Psoas muscle (tissue), 8 donors: ENCODE measurements around the gene WDR7. TPM values are rescaled to one million over a fixed set of nuclear protein-coding genes. Genes with fewer than 3 reads are reported as not detected.

Experiments used
- ATAC-seq, 4 donors: fragments of 200-7000 bp; cut with Tn5 transposase; one replicate each; pipeline ENCODE4 v1.9.1; 2020; ENCODE audit warnings: moderate library complexity in 3 of 4, mild to moderate bottlenecking in 2 of 4
- DNase-seq, 2 donors: peaks; one replicate each; pipeline ENCODE4 v3.0.0-alpha.2; 2020
- H3K27ac ChIP-seq: fragments of 200-600 bp; one replicate; pipeline ENCODE4 v1.8.0; 2022
- H3K27me3 ChIP-seq, 3 donors: fragments of 200-600 bp in 1 of 3; one replicate each; pipeline versions ENCODE4 v1.6.1 to v1.8.0; 2013 to 2022; ENCODE audit warnings: low read length in 2 of 3, mild to moderate bottlenecking in 2 of 3, moderate library complexity in 1 of 3; ENCODE audit not compliant: insufficient read depth in 3 of 3
- H3K36me3 ChIP-seq, 2 donors: fragments of 200-600 bp in 1 of 2; one replicate each; pipeline versions ENCODE4 v1.6.1 to v1.8.0; 2013 to 2022; ENCODE audit warnings: low read depth in 1 of 2, mild to moderate bottlenecking in 1 of 2, moderate library complexity in 1 of 2; ENCODE audit not compliant: insufficient read depth in 1 of 2
- H3K4me1 ChIP-seq: fragments of 200-600 bp; one replicate; pipeline ENCODE4 v1.8.0; 2022
- H3K4me3 ChIP-seq: fragments of 200-600 bp; one replicate; pipeline ENCODE4 v1.8.0; 2022; ENCODE audit warnings: mild to moderate bottlenecking
- H3K9me3 ChIP-seq: fragments of 200-600 bp; one replicate; pipeline ENCODE4 v1.8.0; 2022
- WGBS, 3 donors: extraction: QIAGEN DNeasy Blood & Tissue Kit; methylation state at CpG; one replicate each; pipeline versions ENCODE4 v1.1.6 to v1.1.7; 2013; 5-methylcytosine and 5-hydroxymethylcytosine counted together
- intact Hi-C, 2 donors: fragments of 100-400 bp; cut with DNase I; formaldehyde crosslinking; loops; one replicate each; pipeline versions ENCODE4 v1.11.0 to v1.14.2; 2022
- polyA plus RNA-seq, 3 donors: library from polyadenylated mRNA; stranded (reverse); fragments of 200-250 nt; gene quantifications; one replicate each; pipeline ENCODE4 v1.2.3, GENCODE V29; 2013
- total RNA-seq, 4 donors: library from RNA; stranded (reverse); fragmentation: NEBNext Ultra II Directional in 2 of 4; extraction: Animal tissue kit (Norgen Biotek cat#: 25700) in 2 of 4; gene quantifications; one replicate each; pipeline versions ENCODE4 v1.2.1 to v1.2.4, GENCODE V29; 2021 to 2023
- TF ChIP-seq, protein P1 (sequence below): fragments of 200-600 bp; IDR thresholded peaks from one replicate; pipeline ENCODE4 v1.8.0; 2022; ENCODE audit warnings: antibody characterized with exemption
- donor health status: healthy with polysubstance abuse.
- donor health status: DM: no; HTN: no; CAD: no; lungs with moderate emphysema.
- donor health status: Bipolar disorder and iron deficiency.
- donor health status: healthy.
- donor health status: DM: yes; HTN: yes; CAD: no.
- donor health status: DM: no; HTN: no; CAD: no.
- donor health status: DM: no; HTN: no; CAD: no.
- donor health status: DM: yes; HTN: yes; CAD: no.

Gene WDR7
- total and polyA plus RNA-seq, 7 donors, result 2.6 to 24.4 (median 15.5) TPM

DNA sequence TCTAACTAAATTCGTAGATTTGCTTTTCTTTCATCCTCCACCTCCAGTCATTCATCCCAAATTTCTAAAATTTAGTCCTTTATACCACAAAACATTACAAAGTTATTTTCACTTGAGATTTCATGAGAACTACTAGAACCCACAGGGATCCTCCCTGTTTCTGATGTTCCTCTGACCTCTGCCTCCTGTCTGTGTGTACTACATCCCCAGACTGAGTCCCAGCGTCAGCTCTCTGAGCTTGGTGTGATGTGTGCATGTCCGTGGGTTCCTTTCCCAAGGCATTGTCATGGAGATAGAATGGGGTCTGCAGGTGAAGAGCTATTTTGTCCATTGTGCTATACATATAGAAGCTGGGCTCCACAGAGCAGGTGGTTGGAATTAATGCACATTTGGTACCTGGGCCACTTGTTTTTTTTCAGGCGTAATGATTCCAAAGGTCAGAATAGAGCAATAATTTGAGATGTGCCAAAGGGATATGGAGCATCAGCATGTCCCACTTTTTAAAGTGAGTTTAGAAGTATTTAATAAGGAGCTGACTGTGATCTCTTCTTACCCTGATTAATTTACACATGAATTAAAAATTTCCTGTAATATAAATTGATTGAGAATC, 344.5 kb downstream of the WDR7 start:
- no peak overlapping the region for H3K4me3 ChIP-seq
- DNase-seq, result no peak
- no peaks in the 10 kb centered on the region for H3K36me3 ChIP-seq
- no peaks in the 10 kb centered on the region for H3K9me3 ChIP-seq
- no peak for ATAC-seq
- intact Hi-C loops, result no loop called here
- H3K4me1 ChIP-seq, result no peaks in the 10 kb centered on the region
- H3K27ac ChIP-seq, result no peak overlapping the region
- 94 to 95% (median 94%) methylated on average over 4 of the region's 4 CpGs for WGBS, 3 donors
- H3K27me3 ChIP-seq, result no peaks in the 10 kb centered on the region
- TF ChIP-seq, protein P1, sequence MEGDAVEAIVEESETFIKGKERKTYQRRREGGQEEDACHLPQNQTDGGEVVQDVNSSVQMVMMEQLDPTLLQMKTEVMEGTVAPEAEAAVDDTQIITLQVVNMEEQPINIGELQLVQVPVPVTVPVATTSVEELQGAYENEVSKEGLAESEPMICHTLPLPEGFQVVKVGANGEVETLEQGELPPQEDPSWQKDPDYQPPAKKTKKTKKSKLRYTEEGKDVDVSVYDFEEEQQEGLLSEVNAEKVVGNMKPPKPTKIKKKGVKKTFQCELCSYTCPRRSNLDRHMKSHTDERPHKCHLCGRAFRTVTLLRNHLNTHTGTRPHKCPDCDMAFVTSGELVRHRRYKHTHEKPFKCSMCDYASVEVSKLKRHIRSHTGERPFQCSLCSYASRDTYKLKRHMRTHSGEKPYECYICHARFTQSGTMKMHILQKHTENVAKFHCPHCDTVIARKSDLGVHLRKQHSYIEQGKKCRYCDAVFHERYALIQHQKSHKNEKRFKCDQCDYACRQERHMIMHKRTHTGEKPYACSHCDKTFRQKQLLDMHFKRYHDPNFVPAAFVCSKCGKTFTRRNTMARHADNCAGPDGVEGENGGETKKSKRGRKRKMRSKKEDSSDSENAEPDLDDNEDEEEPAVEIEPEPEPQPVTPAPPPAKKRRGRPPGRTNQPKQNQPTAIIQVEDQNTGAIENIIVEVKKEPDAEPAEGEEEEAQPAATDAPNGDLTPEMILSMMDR, result no peak

DNA sequence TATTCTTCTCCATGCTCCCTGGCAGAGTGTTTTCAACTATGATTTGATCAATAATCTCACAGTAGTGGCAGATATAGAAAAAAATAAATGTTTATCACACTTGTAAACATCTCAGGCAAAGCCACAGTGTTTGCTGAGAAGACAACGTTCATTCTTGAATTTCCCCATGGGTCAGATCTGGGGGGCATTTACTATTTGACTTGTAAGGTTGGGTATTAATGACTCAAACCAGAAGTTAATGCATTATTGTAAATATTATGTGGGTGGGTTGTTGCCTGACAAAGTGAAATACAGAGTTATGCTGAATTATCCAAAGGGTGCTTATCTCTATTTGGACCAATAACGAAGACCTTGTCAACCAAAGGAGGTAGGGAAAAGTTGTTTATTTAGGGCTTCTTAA, 346.0 kb downstream of the WDR7 start:
- H3K27ac ChIP-seq, result no peak overlapping the region
- ATAC-seq (no peak), DNase-seq (no peak)
- no peak overlapping the region for H3K4me3 ChIP-seq
- TF ChIP-seq, protein P1, result no peak
- no peaks in the 10 kb centered on the region for H3K36me3 ChIP-seq
- 91 to 95% (median 92%) methylated on average over 2 of the region's 2 CpGs for WGBS, 3 donors
- no peaks in the 10 kb centered on the region for H3K27me3 ChIP-seq
- intact Hi-C loops, result no loop called here
- H3K4me1 ChIP-seq, result no peaks in the 10 kb centered on the region
- no peaks in the 10 kb centered on the region for H3K9me3 ChIP-seq

DNA sequence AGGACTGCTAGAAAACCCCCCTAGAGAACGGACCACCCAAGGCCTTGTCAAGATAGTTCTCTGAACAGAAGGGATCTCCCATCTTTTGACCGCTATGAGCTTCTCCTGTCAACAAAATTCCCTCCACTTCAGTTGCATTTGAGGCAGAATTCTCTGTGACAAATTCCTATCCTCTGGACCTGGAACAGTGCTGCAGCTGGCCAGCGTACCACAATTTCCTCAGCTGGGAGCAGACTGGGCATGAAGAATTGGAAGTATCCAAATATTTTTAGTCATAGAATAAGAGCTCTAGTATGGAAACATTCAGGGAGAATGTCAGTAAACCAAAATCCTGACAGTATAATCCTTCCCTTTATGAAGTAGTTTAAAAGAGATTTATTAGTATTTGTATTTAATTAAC, 348.7 kb downstream of the WDR7 start:
- Histone ChIP-seq H3K36me3 (no peaks in the 10 kb centered on the region), H3K4me1 (peaks cover 6% of the 10 kb centered on the region), H3K27ac (no peak overlapping the region), H3K9me3 (no peaks in the 10 kb centered on the region), H3K4me3 (no peak overlapping the region), H3K27me3 (no peaks in the 10 kb centered on the region)
- TF ChIP-seq, protein P1, result no peak
- intact Hi-C loops, result no loop called here
- WGBS, 3 donors, result 64 to 79% (median 69%) methylated on average over 3 of the region's 3 CpGs
- no peak for ATAC-seq
- DNase-seq, result no peak

DNA sequence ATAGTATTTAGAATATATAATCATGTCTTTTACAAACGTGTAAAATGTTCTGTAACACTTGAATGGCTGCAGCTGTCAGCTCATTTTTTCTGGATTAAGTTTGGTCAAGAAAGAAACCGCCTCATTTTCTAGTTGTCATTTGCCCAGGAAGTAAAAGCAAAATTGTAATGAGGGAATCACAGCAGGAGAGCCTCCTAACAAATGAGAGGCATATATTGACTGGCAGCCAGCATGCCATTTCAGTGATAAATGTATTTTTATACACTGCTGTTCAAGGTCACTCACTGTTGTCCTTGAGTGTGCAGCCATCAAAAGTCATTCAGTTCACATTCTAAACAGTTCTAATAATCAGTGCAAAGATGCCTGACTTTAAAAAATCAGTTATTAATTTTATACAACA, 351.5 kb downstream of the WDR7 start:
- TF ChIP-seq, protein P1, result no peak
- WGBS, 3 donors, result 23 to 43% (median 32%) methylated on average over 2 of the region's 2 CpGs
- Histone ChIP-seq H3K4me3 (no peak overlapping the region), H3K4me1 (peaks cover 6% of the 10 kb centered on the region), H3K36me3 (no peaks in the 10 kb centered on the region), H3K9me3 (no peaks in the 10 kb centered on the region), H3K27ac (no peak overlapping the region), H3K27me3 (no peaks in the 10 kb centered on the region)
- intact Hi-C loops, result no loop called here
- peak in 1 of 4 donors; percentile 55 for ATAC-seq
- no peak for DNase-seq

DNA sequence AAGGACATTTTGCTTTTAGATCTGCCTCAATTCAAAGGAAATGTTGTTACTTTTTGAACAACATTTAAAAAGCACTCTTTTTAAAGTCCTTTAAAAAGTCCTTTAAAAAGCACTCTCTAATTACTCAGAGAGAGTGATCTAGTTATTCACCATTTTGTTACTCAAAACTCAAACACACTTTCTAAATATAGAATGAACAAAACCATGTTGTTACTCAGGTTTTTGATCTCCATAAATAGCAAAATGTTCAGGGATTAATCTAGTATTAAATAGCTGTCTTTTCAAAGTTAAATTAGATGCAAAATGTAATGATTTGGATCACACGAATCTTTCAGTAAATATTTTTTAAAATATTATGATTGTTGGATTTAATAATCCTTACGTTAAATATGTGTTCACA, 352.2 kb downstream of the WDR7 start:
- DNase-seq (no peak), ATAC-seq (no peak)
- H3K4me1 ChIP-seq, result peaks cover 6% of the 10 kb centered on the region
- no peak overlapping the region for H3K27ac ChIP-seq
- no peak overlapping the region for H3K4me3 ChIP-seq
- no peaks in the 10 kb centered on the region for H3K9me3 ChIP-seq
- TF ChIP-seq, protein P1, result no peak
- intact Hi-C loops, result no loop called here
- H3K27me3 ChIP-seq, result no peaks in the 10 kb centered on the region
- 38 to 66% (median 42%) methylated on average over 2 of the region's 2 CpGs for WGBS, 3 donors
- no peaks in the 10 kb centered on the region for H3K36me3 ChIP-seq
